ENCODE results near the gene TMEM82.
A peak's percentile ranks its signal among the peaks of the same experiment; 100 is the strongest.
"Not testable (repeated sequence)": the region's sequence is repeated elsewhere in the genome, so short reads cannot be mapped to it uniquely, and the experiment has no call there.

TMEM82 gene

GRCh38 chr1:15742339-15742801 is at the start of gene TMEM82:
TMEM82 (plus strand) TSS chr1:15742499; CDS start chr1:15742560, 61 bp downstream.
- DNase-seq, result no peak

- peak; percentile 40 for DNase-seq
These were observed 48.9 kb upstream of the TMEM82 start for GRCh38 chr1:15693371-15693770.

GRCh38 chr1:15696956-15697521 is 45.3 kb upstream of the TMEM82 start:
- DNase-seq, result no peak

- DNase-seq, result no peak
These were observed 44.1 kb upstream of the TMEM82 start for GRCh38 chr1:15698201-15698600.

- not testable (repeated sequence) for DNase-seq
These were observed 43.0 kb upstream of the TMEM82 start for GRCh38 chr1:15699321-15699720.

GRCh38 chr1:15700508-15700907 is 41.8 kb upstream of the TMEM82 start:
- DNase-seq, result no peak

- no peak for DNase-seq
These were observed 40.5 kb upstream of the TMEM82 start for GRCh38 chr1:15701784-15702183.

- no peak for DNase-seq
These were observed 39.4 kb upstream of the TMEM82 start for GRCh38 chr1:15702722-15703550.

GRCh38 chr1:15703562-15703961 is 38.7 kb upstream of the TMEM82 start:
- DNase-seq, result no peak

GRCh38 chr1:15704526-15705183 is 37.6 kb upstream of the TMEM82 start:
- no peak for DNase-seq

- DNase-seq, result no peak
These were observed 37.1 kb upstream of the TMEM82 start for GRCh38 chr1:15705184-15705566.

- DNase-seq, result no peak
These were observed 35.5 kb upstream of the TMEM82 start for GRCh38 chr1:15706751-15707150.

- DNase-seq, result no peak
These were observed 34.9 kb upstream of the TMEM82 start for GRCh38 chr1:15707239-15707925.

- DNase-seq, result no peak
These were observed 33.7 kb upstream of the TMEM82 start for GRCh38 chr1:15708486-15709137.

GRCh38 chr1:15709226-15709625 is 33.1 kb upstream of the TMEM82 start:
- no peak for DNase-seq

GRCh38 chr1:15712168-15712567 is 30.1 kb upstream of the TMEM82 start:
- DNase-seq, result peak; percentile 37

GRCh38 chr1:15714406-15715136 is 27.7 kb upstream of the TMEM82 start:
- DNase-seq, result no peak

- no peak for DNase-seq
These were observed 24.7 kb upstream of the TMEM82 start for GRCh38 chr1:15717418-15718125.

- no peak for DNase-seq
These were observed 24.1 kb upstream of the TMEM82 start for GRCh38 chr1:15718199-15718601.

- no peak for DNase-seq
These were observed 22.7 kb upstream of the TMEM82 start for GRCh38 chr1:15719381-15720120.

GRCh38 chr1:15720861-15721260 is 21.4 kb upstream of the TMEM82 start:
- DNase-seq, result no peak

Measured in DMS 273 treated with DMSO at 0.1 percent for 48 hours (cell line).